Fibroblast of skin of right biceps (primary cell): ENCODE measurements around the gene LSM5.
A peak's percentile ranks its signal among the peaks of the same experiment; 100 is the strongest.

ENCODE experiments used
- DNase-seq: peaks from one replicate; pipeline ENCODE4 v3.0.0-alpha.2; 2013

LSM5 gene

GRCh38 chr7:32490127-32490796 lies at the start of gene LSM5:
Gene LSM5 (minus strand): TSS chr7:32490380. CDS start chr7:32490365, 15 bp downstream.
- peak; percentile 95 for DNase-seq

- DNase-seq, result no peak
Measured at GRCh38 chr7:32539366-32539765, 49.2 kb upstream of the LSM5 start.

- DNase-seq, result no peak
Measured at GRCh38 chr7:32537760-32538159, 47.6 kb upstream of the LSM5 start.

GRCh38 chr7:32536585-32536984 lies 46.4 kb upstream of the LSM5 start:
- peak; percentile 73 for DNase-seq

GRCh38 chr7:32536016-32536415 lies 45.8 kb upstream of the LSM5 start:
- no peak for DNase-seq

DNA sequence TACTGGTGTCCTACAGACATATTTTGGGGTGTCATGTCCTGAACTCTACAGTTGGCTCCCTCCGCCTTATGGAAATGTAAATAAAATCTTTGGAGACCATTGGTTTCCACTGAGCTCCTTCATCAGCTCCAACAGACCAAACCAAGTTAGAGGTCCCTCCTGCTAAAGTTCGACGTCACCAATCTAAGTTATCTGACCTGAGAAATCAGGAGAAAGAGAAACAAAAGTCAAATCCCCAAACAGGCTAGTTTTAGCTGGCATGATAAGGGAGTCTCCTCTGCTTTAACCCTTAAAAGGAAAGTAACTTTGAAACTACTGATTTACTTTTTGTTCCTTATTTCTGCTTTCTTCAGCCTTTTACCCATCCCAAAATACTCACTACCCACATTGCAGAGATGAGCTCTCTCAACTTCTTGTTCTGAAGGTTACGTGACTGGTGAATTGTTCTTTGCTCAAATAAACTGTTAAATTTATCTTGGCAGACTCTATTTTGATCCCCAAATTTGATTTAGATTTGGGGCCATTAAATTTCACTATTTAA lies 45.1 kb upstream of the LSM5 start:
- no peak for DNase-seq

GRCh38 chr7:32533276-32534029 lies 43.3 kb upstream of the LSM5 start:
- peak; percentile 3 for DNase-seq

- no peak for DNase-seq
Measured at GRCh38 chr7:32532716-32533115, 42.5 kb upstream of the LSM5 start.

- DNase-seq, result no peak
Measured at GRCh38 chr7:32532086-32532485, 41.9 kb upstream of the LSM5 start.

GRCh38 chr7:32531402-32531801 lies 41.2 kb upstream of the LSM5 start:
- DNase-seq, result no peak

GRCh38 chr7:32525839-32526238 lies 35.7 kb upstream of the LSM5 start:
- DNase-seq, result no peak

DNA sequence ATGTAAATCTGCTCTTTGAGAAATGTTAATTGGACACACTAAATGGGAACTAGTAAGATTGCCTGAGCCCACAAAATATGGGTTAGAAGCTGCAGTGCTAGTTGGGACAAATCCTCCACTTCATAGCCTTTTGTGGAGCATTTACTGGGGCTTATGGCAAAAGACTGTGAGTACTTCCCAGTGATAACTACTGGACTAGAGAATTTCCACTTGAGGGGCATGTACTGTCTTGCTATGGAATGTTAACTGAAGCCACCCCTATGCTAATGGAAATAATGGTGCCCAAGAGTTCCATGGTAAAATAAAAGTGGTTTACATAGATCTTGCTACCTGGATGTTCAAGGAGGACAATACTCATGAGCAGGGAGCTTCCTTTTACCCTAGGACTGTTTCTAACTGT lies 34.5 kb upstream of the LSM5 start:
- DNase-seq, result no peak

DNA sequence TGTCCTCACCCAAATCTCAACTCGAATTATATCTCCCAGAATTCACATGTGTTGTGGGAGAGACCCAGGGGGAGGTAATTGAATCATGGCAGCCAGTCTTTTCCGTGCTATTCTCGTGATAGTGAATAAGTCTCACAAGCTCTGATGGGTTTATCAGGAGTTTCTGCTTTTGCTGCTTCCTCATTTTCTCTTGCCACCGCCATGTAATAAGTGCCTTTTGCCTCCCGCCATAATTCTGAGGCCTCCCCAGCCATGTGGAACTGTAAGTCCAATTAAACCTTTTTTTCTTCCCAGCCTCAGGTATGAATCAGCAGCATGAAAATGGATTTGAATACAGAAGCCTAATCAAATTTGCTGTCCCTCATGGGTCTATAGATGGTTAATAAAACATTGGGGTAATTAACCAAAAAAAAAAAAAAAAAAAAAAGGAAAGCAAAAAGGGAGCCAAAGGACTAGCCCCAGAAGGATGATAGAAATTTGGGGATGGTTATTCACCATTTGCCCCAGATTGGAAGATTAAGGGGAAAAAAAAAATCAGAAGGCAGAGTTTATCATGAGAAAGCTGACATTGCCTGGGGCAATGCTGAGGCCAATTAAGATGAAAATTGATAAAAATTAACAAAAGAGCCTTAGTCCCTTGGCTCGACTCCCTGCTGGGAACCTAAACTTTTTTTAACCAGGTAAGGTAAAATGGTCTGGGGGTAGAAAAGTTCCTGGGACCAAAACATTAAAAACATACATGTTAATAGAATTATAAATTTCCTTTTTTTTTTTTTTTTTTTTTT lies 32.8 kb upstream of the LSM5 start:
- no peak for DNase-seq

GRCh38 chr7:32519763-32520162 lies 29.6 kb upstream of the LSM5 start:
- no peak for DNase-seq

DNA sequence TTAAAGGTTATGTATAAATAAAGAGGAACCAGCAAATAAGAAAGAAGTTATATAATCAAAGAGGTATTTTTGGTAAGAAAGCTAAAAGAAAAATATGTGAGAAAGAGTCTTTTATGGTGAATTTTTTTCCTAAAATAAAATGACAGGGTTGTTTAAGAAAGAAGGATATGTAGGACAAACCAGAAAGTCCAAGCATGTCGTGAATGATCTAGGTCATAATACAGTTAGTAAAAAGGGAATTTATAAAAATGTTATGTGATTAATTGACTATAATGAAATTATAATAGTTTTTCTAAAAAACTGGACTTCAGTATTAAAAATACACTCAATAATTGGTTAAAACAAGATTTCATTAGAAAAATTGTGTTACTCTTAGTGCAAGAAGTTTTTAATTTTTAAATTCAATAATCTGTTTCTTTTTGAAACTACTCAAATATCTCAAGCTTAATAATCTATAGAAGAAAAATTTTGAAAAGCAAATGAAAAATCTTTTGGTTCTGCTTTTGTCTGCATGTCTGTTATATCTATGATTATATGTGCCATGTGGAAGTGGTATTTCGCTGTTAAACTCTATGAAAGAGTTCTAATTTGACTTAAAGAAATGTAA lies 28.5 kb upstream of the LSM5 start:
- DNase-seq, result peak; percentile 76

DNA sequence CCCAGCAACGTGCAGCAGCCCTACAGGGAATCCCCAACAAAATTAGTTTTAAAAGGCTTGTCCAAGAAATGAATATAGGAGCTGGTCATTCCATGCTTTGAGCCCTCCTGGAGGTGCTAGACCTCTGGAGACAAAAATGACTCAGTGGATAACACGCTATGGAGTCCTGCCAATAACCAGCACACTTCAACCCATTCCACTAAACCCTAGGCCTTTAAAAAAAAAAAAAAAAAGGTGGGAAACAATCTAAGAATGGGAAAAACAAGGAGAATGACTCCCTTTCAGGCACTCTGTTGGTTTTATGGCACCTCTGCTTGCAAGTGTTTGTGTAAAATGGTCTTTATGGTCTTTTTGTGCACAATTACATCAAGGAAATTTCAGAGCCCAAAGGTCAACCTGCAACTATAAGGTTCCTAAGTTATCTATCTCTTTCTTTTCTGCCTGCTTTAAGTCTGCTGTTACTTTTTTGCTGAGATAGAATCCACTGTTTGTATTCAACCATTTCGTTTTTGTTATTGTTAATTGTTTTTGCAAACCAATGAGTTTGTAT lies 26.4 kb upstream of the LSM5 start:
- DNase-seq, result peak; percentile 27

DNA sequence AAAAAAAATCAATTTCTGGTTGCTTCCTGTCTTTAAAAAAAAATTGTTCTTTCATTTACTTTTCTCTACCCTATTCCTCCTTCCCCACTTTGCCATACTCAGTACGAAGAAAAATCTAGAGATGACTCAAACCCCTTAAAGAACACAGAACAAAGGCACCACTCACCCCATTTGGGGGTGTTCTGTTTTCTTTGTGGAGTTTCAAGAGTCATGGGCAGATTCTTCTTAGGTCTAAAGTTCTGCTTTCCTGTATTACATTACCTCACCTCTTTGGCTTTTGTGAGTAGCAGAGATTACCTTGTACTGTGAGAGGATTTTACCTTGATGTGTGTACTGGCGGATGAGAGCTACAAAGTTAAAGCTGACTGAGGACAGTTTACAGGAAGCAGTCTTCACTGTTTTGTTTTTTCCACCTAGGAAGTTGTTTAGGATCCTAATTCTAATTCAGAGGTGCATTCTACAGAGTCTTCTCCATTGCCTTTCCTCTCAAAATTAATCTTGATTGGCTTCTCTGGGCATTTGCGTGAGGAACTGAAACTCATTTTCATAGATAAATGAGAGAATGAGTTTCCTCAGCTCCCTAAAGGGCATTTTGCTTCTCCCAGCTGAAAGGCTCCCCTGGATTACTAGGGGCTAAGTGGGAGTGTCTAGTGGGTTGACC lies 25.8 kb upstream of the LSM5 start:
- no peak for DNase-seq

DNA sequence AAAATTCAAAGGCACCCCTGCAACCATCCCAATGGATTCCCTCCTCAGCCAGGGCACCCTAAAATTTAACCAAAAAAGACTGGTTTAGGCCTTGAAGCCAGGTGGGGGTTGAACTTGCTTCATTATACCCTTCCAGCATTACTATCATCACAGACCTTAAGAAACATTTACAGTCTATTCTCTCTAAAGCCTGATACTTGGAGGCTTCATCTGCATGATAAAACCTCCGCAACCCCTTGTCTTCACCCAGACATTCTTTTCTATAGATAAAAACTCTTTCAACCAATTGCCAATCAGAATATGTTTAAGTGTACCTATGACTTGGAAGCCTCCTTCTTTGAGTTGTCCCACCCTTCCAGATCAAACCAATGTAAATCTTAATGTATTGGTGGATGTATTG lies 23.0 kb upstream of the LSM5 start:
- DNase-seq, result no peak

DNA sequence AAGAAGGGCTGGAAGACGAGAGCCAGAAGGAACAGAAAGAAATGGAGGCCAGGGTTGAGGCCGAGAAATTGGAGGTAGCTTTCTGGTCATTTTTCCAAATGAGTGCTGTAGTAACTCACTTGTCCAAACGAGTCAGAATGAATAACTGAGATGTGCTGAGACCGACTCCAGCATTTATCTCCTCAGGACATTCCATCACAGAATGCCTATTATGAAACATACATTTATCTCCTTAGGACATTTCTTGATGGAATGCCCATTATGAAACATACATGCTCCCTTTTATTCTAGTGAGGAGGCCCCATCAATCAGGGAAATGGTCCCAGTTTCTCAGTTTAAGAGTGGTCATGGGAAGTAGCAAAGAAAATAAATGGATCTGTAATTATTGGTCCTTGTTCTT lies 21.6 kb upstream of the LSM5 start:
- peak; percentile 10 for DNase-seq

- peak; percentile 58 for DNase-seq
Measured at GRCh38 chr7:32507414-32507813, 17.2 kb upstream of the LSM5 start.

DNA sequence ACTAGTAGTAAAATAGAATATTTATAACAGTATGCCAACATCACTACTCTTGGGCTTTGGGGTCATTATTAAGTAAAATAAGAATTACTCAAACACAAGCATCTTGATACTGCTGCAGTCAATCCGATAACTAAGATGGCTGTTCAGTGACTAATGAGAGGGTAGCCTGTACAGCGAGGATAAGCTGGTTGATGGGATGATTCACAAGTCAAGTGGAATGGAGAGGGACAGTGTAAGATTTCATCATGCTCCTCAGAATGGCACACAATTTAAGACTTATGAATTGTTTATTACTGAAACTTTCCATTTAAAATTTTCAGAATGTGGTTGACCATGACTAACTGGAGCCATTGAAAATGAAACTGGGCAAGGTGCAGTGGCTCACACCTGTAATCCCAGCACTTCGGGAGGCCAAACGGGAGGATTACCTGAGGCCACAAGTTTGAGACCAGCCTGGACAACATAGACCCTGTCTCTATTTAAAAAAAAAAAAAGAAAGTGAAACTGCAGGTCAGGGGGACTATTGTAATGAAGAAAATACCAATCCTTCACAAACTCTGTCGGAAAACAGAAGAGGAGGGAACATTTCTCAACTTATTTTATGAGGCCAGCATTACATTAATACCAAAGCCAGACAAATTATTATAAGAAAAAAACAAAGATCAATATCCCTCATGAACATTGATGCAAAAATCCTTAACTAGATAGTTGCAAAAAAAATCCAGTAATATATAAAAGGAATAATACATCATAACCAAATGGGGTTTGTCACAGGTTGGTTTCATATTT lies 16.3 kb upstream of the LSM5 start:
- DNase-seq, result peak; percentile 95
